SK-N-SH (cell line): ENCODE measurements around the gene VEZF1. TPM values are rescaled to one million over a fixed set of nuclear protein-coding genes. Genes with fewer than 3 reads are reported as not detected.

ENCODE experiments used
- MXI1 ChIP-seq: IDR thresholded peaks from 2 replicates; pipeline ENCODE4 v1.6.1; 2012; ENCODE audit warnings: mild to moderate bottlenecking, low read depth, low read length, improper control_type of control experiment
- TEAD4 ChIP-seq: IDR thresholded peaks from 2 replicates; pipeline ENCODE4 v1.4.0; 2012; ENCODE audit warnings: mild to moderate bottlenecking, borderline replicate concordance; ENCODE audit not compliant: insufficient read depth
- polyA plus RNA-seq, 3 experiments: library from polyadenylated mRNA; depleted of rRNA; stranded (reverse); fragments of >200 nt; gene quantifications; 2 replicates each; pipeline ENCODE4 v1.2.3, GENCODE V29; 2012
- small RNA-seq, 7 experiments: library from RNA; depleted of rRNA; stranded (forward); fragments of <200 nt; gene quantifications; one replicate each; pipeline ENCODE3, GENCODE V24; 2012
- TF ChIP-seq, protein P1 (sequence below): fragments of 150-350 bp; IDR thresholded peaks from 2 replicates; pipeline ENCODE4 v1.6.1; 2017; ENCODE audit warnings: antibody characterized with exemption, low read length, low read depth, borderline replicate concordance

Gene VEZF1
- polyA plus RNA-seq, 1 of the 3 experiments (the other 2 are of a cell fraction): 35.1 TPM

DNA sequence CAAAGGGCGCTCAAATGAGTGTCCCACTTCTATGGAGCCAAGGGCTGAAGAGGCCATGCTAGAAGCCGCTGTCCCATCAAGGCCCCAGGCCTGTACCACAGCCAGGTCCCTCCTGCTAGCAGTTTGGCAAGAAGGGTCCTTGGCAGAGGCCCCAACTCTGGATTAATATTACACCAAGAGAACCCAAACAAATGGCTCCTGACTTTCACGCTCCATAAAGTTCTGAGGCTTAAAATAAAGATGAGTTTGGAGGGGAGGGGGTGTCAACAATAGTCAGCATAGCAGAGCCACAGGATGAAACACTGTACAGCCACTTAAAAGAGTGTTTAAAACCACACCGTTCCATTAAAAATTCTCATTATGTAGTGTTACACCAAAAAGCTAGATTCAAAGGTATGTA is 63.4 kb downstream of the VEZF1 start (continued):
- TF ChIP-seq, protein P1, sequence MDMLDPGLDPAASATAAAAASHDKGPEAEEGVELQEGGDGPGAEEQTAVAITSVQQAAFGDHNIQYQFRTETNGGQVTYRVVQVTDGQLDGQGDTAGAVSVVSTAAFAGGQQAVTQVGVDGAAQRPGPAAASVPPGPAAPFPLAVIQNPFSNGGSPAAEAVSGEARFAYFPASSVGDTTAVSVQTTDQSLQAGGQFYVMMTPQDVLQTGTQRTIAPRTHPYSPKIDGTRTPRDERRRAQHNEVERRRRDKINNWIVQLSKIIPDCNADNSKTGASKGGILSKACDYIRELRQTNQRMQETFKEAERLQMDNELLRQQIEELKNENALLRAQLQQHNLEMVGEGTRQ: no peak
- no peak for TF ChIP-seq TEAD4
- no peak for TF ChIP-seq MXI1

Small RNA genes within 50 kb of the gene (small RNA-seq; reads per million reads assigned to genes)
- 0 reads per million in 7 experiments for gene AC015813.4

Other genes with a start within 250 kb of the VEZF1 start
- not detected in 2 replicates for gene CCDC182, start 243.0 kb downstream of the VEZF1 start, polyA plus RNA-seq (2012; rRNA removed)
- 105 and 108 TPM in 2 replicates for gene MRPS23, start 138.2 kb downstream of the VEZF1 start, polyA plus RNA-seq (2012; rRNA removed)
- 50.3 and 58.9 TPM in 2 replicates for gene CUEDC1, start 32.8 kb downstream of the VEZF1 start, polyA plus RNA-seq (2012; rRNA removed)
- gene SRSF1, start 19.0 kb upstream of the VEZF1 start, polyA plus RNA-seq (2012; rRNA removed): 248 and 291 TPM in 2 replicates
- 27.0 and 27.4 TPM in 2 replicates for gene DYNLL2, start 95.2 kb upstream of the VEZF1 start, polyA plus RNA-seq (2012; rRNA removed)
- not detected in 2 replicates for gene OR4D1, start 160.1 kb upstream of the VEZF1 start, polyA plus RNA-seq (2012; rRNA removed)
- not detected in 2 replicates for gene OR4D2, start 178.7 kb upstream of the VEZF1 start, polyA plus RNA-seq (2012; rRNA removed)
- 0.02 TPM in 1 of 2 replicates, not detected in the other for gene EPX, start 204.5 kb upstream of the VEZF1 start, polyA plus RNA-seq (2012; rRNA removed)
- gene MKS1, start 231.0 kb upstream of the VEZF1 start, polyA plus RNA-seq (2012; rRNA removed): 28.5 and 32.8 TPM in 2 replicates